IPS-NIHi7 (cell line): ENCODE data around the gene RBM28.
"Not testable (repeated sequence)": the region's sequence is repeated elsewhere in the genome, so short reads cannot be mapped to it uniquely, and the experiment has no call there.

ENCODE experiments used
- DNase-seq: peaks from one replicate; pipeline ENCODE4 v3.0.0; 2012; ENCODE audit warnings: mixed read lengths; ENCODE audit errors: extremely low spot score

Gene RBM28

GRCh38 chr7:128287556-128287955, 56.2 kb downstream of the RBM28 start:
- DNase-seq, result no peak

DNA sequence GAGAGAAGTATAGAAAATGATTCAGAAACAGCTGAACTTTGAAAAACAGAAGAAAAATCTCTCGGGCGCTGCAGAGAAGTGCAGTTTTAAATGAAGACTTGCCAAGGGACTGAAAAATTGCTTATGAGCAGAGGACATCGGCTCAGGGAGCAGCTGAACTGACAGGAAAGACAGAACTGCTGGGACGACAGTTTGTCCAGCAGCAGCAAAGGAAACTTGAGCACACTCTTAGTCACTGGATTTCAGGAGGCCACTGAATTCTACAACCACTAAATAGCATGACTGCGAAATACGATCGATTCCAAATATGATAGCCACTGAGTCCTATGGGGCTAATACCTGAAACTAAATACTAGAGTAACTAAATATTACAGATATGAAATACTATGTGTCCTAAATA, 59.6 kb downstream of the RBM28 start:
- no peak for DNase-seq

- no peak for DNase-seq
Measured at GRCh38 chr7:128281605-128282380, 61.9 kb downstream of the RBM28 start.

DNA sequence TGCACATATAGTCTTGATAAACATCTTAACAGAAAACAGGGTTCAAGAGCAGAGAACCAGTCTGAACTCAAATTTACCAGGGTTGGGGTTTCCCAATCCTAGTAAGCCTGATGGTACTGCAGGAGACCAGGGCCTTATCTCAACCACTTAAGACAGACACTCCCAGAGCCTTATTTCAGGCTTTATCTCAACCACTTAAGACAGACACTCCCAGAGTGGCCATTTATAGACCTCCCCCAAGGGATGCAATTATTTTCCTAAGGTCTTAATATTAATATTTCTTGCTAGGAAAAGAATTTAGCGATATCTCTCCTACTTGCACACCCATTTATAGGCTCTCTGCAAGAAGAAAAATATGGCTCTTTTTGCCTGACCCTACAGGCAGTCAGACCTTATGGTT, 63.3 kb downstream of the RBM28 start:
- not testable (repeated sequence) for DNase-seq

GRCh38 chr7:128279124-128279713, 64.5 kb downstream of the RBM28 start:
- DNase-seq, result no peak

- DNase-seq, result no peak
Measured at GRCh38 chr7:128278366-128278765, 65.3 kb downstream of the RBM28 start.

- no peak for DNase-seq
Measured at GRCh38 chr7:128275681-128276080, 68.0 kb downstream of the RBM28 start.

- no peak for DNase-seq
Measured at GRCh38 chr7:128274884-128275603, 68.7 kb downstream of the RBM28 start.

DNA sequence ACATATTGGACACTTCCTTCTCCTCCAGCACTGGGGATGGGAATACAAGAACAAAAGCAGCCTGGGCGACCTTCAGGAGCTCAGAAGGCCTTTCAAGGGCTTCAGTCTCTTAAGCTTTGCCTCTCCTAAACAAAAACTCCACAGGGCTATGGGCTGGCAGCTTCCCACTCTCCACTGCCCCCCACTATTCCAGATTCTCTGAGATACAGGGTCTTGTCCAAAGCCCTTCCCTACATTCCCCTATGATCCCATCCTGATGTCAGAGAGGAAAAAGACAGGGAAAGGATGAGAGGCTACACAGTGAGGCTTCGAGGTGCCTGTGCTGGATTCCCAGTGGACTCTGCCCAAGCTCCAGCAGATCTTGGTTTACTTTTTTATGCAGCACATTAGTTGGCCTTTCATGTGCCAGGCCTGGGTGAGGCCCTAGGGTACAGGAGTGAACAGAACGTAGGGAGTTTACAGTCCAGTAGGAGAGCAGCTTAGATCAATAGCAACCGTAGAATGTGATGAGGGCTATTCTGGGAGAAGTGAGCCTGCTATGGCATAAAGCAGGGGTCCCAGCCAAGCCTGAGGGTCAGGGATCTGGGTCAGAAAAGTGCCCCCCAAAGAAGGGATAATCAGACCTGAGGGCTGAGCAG, 69.3 kb downstream of the RBM28 start:
- DNase-seq, result no peak

DNA sequence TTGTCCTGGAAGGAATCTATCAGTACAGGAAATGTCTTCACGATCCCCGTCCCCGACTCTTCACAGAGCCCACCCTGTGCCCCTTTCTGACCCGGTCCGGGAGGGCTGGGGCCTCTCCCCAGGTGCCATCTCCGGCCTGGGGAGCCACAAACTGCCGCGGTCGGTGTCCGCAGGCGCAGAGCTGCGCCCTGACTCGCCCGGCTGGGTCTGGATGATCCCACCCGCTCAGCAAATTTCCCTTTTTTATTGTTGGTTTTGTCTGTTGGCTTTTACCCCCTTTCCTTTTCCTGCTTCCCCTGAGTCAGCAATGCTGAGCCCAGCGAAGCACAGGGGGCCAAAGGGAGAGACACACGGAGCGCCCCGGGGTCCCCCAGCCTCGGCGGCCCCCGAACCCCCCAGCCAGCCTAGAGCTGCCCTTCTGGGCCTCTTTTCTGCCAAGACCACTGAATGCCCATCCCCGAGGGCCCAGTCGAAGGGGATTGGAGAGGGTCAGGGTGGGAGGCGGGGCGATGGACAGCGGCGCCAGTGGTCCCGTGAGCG, 71.7 kb downstream of the RBM28 start:
- DNase-seq, result no peak

DNA sequence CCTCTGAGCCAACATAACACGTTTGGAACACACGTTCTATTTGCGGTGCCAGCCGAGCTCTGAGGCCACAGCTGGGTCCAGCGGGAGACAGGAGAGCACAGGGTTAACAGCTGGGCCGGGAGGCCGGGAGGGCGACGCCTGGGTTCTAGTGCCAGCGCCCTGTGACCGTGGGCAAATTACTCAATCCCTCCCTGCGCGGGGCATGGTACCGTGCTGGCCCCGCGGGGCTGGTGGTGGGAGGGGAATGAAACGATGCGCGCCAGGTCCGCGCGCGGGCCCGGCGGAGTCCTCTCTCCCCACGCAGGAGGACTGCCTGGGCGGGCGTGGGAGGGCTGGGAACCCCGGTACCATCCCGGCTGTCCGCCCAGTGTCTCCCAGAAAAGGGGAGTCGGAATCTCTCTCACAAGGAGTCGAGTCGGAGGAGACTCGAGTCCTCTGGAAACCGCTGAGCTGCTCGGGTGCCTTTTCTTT, 72.2 kb downstream of the RBM28 start:
- DNase-seq, result no peak

DNA sequence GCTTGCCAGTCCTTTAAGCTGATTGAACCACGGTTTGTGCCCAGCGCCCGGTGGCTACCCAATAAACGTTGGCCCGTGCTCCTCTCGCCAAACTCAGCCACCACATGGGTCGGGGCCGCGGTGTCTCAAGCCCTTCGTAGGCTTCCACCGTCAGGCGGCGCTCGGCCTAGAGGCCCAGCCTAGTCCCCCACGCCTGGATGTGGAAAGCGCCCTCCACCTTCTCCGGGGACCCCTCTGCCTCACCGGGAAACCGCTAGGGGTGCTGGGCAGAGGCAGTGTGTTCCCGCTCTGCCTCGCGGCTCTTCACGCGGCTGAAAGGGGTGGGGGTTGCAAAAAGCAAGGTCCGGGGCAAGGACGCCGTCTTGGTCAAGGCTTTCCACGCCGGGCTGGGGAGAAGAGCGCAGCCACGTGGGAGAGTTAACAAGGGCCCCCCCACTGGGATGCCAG, 72.9 kb downstream of the RBM28 start:
- no peak for DNase-seq

- DNase-seq, result no peak
Measured at GRCh38 chr7:128268233-128268632, 75.5 kb downstream of the RBM28 start.

- DNase-seq, result no peak
Measured at GRCh38 chr7:128267595-128267924, 76.1 kb downstream of the RBM28 start.

- peak; percentile 78 for DNase-seq
Measured at GRCh38 chr7:128266883-128267594, 76.7 kb downstream of the RBM28 start.

GRCh38 chr7:128266529-128266882, 77.2 kb downstream of the RBM28 start:
- no peak for DNase-seq

- no peak for DNase-seq
Measured at GRCh38 chr7:128265906-128266300, 77.8 kb downstream of the RBM28 start.

DNA sequence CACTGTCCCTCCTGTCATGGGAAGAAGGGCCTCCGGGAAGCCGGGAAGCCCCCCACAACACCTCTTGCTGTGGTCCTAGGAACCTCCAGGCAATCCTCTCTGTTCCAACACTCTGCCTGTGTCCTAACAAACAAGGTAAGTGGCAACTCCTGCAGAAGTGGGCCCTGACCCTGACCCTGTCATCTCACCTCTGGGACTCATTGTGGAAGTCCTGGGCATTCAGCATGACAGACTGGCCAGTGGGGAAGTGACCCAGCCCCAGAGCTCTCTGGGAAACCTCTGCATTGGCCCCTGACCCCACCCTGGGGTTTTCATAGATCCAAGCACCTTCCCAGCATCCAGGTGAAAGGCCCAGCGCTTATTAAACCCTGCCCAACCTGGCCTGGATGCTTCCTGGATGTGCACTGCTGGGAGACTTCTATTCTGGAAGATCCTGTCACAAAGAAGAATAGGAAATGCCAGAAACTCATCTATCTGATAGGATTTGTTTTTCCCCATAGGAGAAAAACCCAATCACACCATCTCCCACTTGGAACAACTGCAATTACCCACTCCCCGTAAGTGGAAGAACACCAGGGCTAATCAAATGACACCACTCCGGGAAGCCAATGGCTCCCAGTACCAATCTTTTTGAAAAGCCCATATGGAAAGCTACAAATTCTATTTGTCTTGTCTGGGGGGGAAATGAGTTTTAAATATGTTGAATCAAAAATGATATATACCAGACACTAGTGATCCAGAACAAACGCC, 78.4 kb downstream of the RBM28 start:
- no peak for DNase-seq

DNA sequence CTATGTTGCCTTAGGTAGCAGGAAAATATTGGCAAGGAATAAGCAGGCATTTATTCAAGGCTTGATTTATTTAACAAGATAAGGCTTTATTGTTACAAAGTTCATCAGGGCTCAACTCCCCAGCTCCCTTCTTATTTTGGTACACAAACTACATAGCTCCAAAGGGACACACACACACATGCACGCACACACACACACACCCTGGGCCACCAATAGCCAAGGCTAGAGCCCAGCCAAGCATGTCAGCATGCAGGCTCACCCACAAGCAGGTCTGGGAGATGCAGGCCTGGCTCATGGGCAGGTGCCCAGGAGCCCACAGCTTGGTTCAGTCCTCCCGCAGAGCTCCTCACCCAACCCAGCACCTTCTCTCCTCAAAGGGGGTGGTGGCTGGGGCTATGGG, 79.2 kb downstream of the RBM28 start:
- DNase-seq, result no peak

GRCh38 chr7:128263420-128263819, 80.3 kb downstream of the RBM28 start:
- DNase-seq, result peak; percentile 61
